Measurements from ENCODE around the gene RNF152.

Gene RNF152

GRCh38 chr18:61894751-61895524 lies 2.1 kb upstream of the RNF152 start:
- DNase-seq (ENCODE audit: low spot score) = no peak

GRCh38 chr18:61893971-61894750 lies 1.4 kb upstream of the RNF152 start:
- DNase-seq (ENCODE audit: low spot score) = peak; percentile 84

- DNase-seq (ENCODE audit: low spot score) = peak; percentile 74
These were observed 633 bp upstream of the RNF152 start for GRCh38 chr18:61893309-61893970.

- no peak for DNase-seq (ENCODE audit: low spot score)
These were observed 913 bp downstream of the RNF152 start for GRCh38 chr18:61891894-61892293.

GRCh38 chr18:61891271-61891670 lies 1.5 kb downstream of the RNF152 start:
- DNase-seq (ENCODE audit: low spot score) = no peak

- no peak for DNase-seq (ENCODE audit: low spot score)
These were observed 2.5 kb downstream of the RNF152 start for GRCh38 chr18:61890344-61890743.

GRCh38 chr18:61889541-61889940 lies 3.3 kb downstream of the RNF152 start:
- DNase-seq (ENCODE audit: low spot score) = no peak

GRCh38 chr18:61888622-61889021 lies 4.2 kb downstream of the RNF152 start:
- no peak for DNase-seq (ENCODE audit: low spot score)

- no peak for DNase-seq (ENCODE audit: low spot score)
These were observed 5.0 kb downstream of the RNF152 start for GRCh38 chr18:61887838-61888237.

GRCh38 chr18:61883547-61883946 lies 9.3 kb downstream of the RNF152 start:
- no peak for DNase-seq (ENCODE audit: low spot score)

GRCh38 chr18:61882296-61883004 lies 10.4 kb downstream of the RNF152 start:
- DNase-seq (ENCODE audit: low spot score) = no peak

- DNase-seq (ENCODE audit: low spot score) = no peak
These were observed 15.9 kb downstream of the RNF152 start for GRCh38 chr18:61876899-61877298.

GRCh38 chr18:61870151-61870550 lies 22.7 kb downstream of the RNF152 start:
- DNase-seq (ENCODE audit: low spot score) = no peak

GRCh38 chr18:61869636-61870035 lies 23.2 kb downstream of the RNF152 start:
- DNase-seq (ENCODE audit: low spot score) = no peak

GRCh38 chr18:61865466-61866175 lies 27.2 kb downstream of the RNF152 start:
- no peak for DNase-seq (ENCODE audit: low spot score)

- no peak for DNase-seq (ENCODE audit: low spot score)
These were observed 31.4 kb downstream of the RNF152 start for GRCh38 chr18:61861372-61861771.

GRCh38 chr18:61860302-61860701 lies 32.5 kb downstream of the RNF152 start:
- DNase-seq (ENCODE audit: low spot score) = no peak

- DNase-seq (ENCODE audit: low spot score) = no peak
These were observed 33.7 kb downstream of the RNF152 start for GRCh38 chr18:61859113-61859512.

GRCh38 chr18:61856678-61857077 lies 36.1 kb downstream of the RNF152 start:
- no peak for DNase-seq (ENCODE audit: low spot score)

- DNase-seq (ENCODE audit: low spot score) = no peak
These were observed 37.1 kb downstream of the RNF152 start for GRCh38 chr18:61855449-61856378.
